ENCODE measurements around the gene METAP2. TPM values are rescaled to one million over a fixed set of nuclear protein-coding genes. Genes with fewer than 3 reads are reported as not detected.

The METAP2 gene
- total RNA-seq, 1 experiment from 2014 or later, result 112 TPM

GRCh38 chr12:95528431-95528830 is 54.5 kb downstream of the METAP2 start:
- ATAC-seq (no peak), DNase-seq (ENCODE audit: low spot score) (no peak)
- H3K9me3 Mint-ChIP-seq, result no peaks in the 10 kb centered on the region
- peaks cover 17% of the 10 kb centered on the region for H3K4me1 Mint-ChIP-seq
- H3K27me3 Mint-ChIP-seq (ENCODE audit: low read depth), result no peaks in the 10 kb centered on the region
- POLR2A ChIA-PET, result interaction anchor here (0.6 kb wide), 1 partner anchor 465 kb away, joined by 5 read pairs; no protein-coding TSS in a partner anchor
- CTCF ChIA-PET, result no interaction called here
- H3K27ac Mint-ChIP-seq, result 0 out of 2 replicates have a peak overlapping the region, but pooled peaks have one; percentile 5
- no peak overlapping the region for H3K4me3 Mint-ChIP-seq
- TF ChIP-seq SMAD3 (CRISPR knock-in tag; IDR thresholded peaks at IDR 0.05; ENCODE audit: borderline replicate concordance), result no peak
- no peak for TF ChIP-seq IRF1 (CRISPR knock-in tag; IDR thresholded peaks at IDR 0.05)
- no peak for TF ChIP-seq ATF1 (CRISPR knock-in tag; IDR thresholded peaks at IDR 0.05)
- TF ChIP-seq ARID4B (CRISPR knock-in tag; IDR thresholded peaks at IDR 0.05; ENCODE audit: borderline replicate concordance), result no peak
- no peak for TF ChIP-seq NFATC4 (CRISPR knock-in tag; IDR thresholded peaks at IDR 0.05)
- no peak for TF ChIP-seq NFYB (CRISPR knock-in tag; conservative IDR thresholded peaks at IDR 0.05; ENCODE audit: low read depth)
- TF ChIP-seq CREB1 (CRISPR knock-in tag; IDR thresholded peaks at IDR 0.05), result no peak
- no peak for TF ChIP-seq CBFB (CRISPR knock-in tag; IDR thresholded peaks at IDR 0.05; ENCODE audit: low read depth)
- no peak for TF ChIP-seq FOXP4 (CRISPR knock-in tag; IDR thresholded peaks at IDR 0.05)
- no peak for TF ChIP-seq USF1 (CRISPR knock-in tag; IDR thresholded peaks at IDR 0.05)
- no peak for TF ChIP-seq ZNF423 (CRISPR knock-in tag; IDR thresholded peaks at IDR 0.05)
- TF ChIP-seq CTCF (IDR thresholded peaks at IDR 0.05), result no peak
- no peak for TF ChIP-seq NR1H2 (CRISPR knock-in tag; IDR thresholded peaks at IDR 0.05)
- no peak for TF ChIP-seq MLX (CRISPR knock-in tag; IDR thresholded peaks at IDR 0.05)
- no peak for TF ChIP-seq SP1 (CRISPR knock-in tag; conservative IDR thresholded peaks at IDR 0.05)
- peaks cover 56% of the 10 kb centered on the region for H3K36me3 Mint-ChIP-seq

- Mint-ChIP-seq H3K9me3 (no peaks in the 10 kb centered on the region), H3K36me3 (peaks cover 53% of the 10 kb centered on the region), H3K27ac (peak overlapping the region; percentile 29), H3K27me3 (ENCODE audit: low read depth) (no peaks in the 10 kb centered on the region), H3K4me3 (no peak overlapping the region), H3K4me1 (peaks cover 28% of the 10 kb centered on the region)
- no peak for ATAC-seq
- no peak for DNase-seq (ENCODE audit: low spot score)
- ChIA-PET CTCF (no interaction called here), POLR2A (no interaction called here)
- TF ChIP-seq ESRRA (CRISPR knock-in tag; IDR thresholded peaks at IDR 0.05; ENCODE audit: borderline replicate concordance), result no peak
- no peak for TF ChIP-seq CTCF (IDR thresholded peaks at IDR 0.05)
- TF ChIP-seq ZMAT4 (CRISPR knock-in tag; IDR thresholded peaks at IDR 0.05), result no peak
- no peak for TF ChIP-seq OVOL2 (CRISPR knock-in tag; IDR thresholded peaks at IDR 0.05; ENCODE audit: borderline replicate concordance)
- no peak for TF ChIP-seq CREB1 (CRISPR knock-in tag; IDR thresholded peaks at IDR 0.05)
- TF ChIP-seq PREB (CRISPR knock-in tag; IDR thresholded peaks at IDR 0.05; ENCODE audit: borderline replicate concordance), result no peak
Measured at GRCh38 chr12:95529693-95530225, 55.8 kb downstream of the METAP2 start.

Measured in WTC11 (cell line).